RWPE1 (cell line): Measurements from ENCODE around the gene GALNT2.

Experiments
- CTCF ChIA-PET: fragments of 350-600 bp; sonication (Branson Sonifier 250); formaldehyde crosslinking; extraction: SDS; loops from one replicate; lab custom pipeline; 2021; lab: Yijun Ruan, JAX
- POLR2A ChIA-PET: fragments of 400-600 bp; formaldehyde crosslinking; extraction: SDS; loops from one replicate; lab custom pipeline; 2020; ENCODE audit warnings: antibody characterized with exemption; ENCODE audit not compliant: low non-redundant PET; lab: Yijun Ruan, JAX
- DNase-seq: peaks from one replicate; pipeline ENCODE4 v3.0.0; 2012; ENCODE audit warnings: low spot score
- H3K27ac ChIP-seq: fragments of 450-650 bp; 2 replicates; pipeline ENCODE4 v1.5.1; 2017
- CTCF ChIP-seq: fragments of 450-650 bp; conservative IDR thresholded peaks from 2 replicates; pipeline ENCODE4 v1.5.1; 2017; ENCODE audit warnings: low read depth, mild to moderate bottlenecking

Gene GALNT2

GRCh38 chr1:230240446-230241086 is 173.5 kb downstream of the GALNT2 start:
- no peak overlapping the region for H3K27ac ChIP-seq
- no peak for TF ChIP-seq CTCF
- CTCF ChIA-PET: no interaction called here
- POLR2A ChIA-PET: no interaction called here
- DNase-seq: no peak

- ChIA-PET POLR2A (no interaction called here), CTCF (no interaction called here)
- no peak overlapping the region for H3K27ac ChIP-seq
- no peak for TF ChIP-seq CTCF
- DNase-seq: no peak
These were observed 175.3 kb downstream of the GALNT2 start for GRCh38 chr1:230242326-230242725.

DNA sequence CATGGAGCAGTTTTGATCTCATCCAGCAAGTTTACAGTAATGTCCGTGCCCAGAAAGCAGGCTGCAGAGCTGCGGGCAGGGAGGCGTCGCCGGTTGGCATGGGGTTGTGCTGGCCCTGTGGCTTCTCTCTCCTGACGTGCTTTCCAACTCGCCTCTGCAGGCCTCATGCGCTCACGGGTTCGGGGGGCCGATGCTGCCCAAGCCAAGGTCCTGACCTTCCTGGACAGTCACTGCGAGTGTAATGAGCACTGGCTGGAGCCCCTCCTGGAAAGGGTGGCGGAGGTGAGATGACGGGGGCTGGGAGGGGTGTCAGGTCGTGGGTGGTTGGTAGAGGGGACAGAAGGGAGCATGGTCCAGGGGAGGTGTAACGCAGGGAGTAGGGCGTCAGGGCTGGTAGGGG is 176.1 kb downstream of the GALNT2 start:
- no peak for DNase-seq
- no peak for TF ChIP-seq CTCF
- no peak overlapping the region for H3K27ac ChIP-seq
- ChIA-PET POLR2A (no interaction called here), CTCF (no interaction called here)

GRCh38 chr1:230243583-230244353 is 176.7 kb downstream of the GALNT2 start:
- DNase-seq: peak; percentile 22
- CTCF ChIA-PET: no interaction called here
- POLR2A ChIA-PET: no interaction called here
- no peak for TF ChIP-seq CTCF
- H3K27ac ChIP-seq: no peak overlapping the region

- no peak for TF ChIP-seq CTCF
- POLR2A ChIA-PET: no interaction called here
- no peak overlapping the region for H3K27ac ChIP-seq
- CTCF ChIA-PET: no interaction called here
- DNase-seq: no peak
These were observed 179.5 kb downstream of the GALNT2 start for GRCh38 chr1:230246551-230246950.

DNA sequence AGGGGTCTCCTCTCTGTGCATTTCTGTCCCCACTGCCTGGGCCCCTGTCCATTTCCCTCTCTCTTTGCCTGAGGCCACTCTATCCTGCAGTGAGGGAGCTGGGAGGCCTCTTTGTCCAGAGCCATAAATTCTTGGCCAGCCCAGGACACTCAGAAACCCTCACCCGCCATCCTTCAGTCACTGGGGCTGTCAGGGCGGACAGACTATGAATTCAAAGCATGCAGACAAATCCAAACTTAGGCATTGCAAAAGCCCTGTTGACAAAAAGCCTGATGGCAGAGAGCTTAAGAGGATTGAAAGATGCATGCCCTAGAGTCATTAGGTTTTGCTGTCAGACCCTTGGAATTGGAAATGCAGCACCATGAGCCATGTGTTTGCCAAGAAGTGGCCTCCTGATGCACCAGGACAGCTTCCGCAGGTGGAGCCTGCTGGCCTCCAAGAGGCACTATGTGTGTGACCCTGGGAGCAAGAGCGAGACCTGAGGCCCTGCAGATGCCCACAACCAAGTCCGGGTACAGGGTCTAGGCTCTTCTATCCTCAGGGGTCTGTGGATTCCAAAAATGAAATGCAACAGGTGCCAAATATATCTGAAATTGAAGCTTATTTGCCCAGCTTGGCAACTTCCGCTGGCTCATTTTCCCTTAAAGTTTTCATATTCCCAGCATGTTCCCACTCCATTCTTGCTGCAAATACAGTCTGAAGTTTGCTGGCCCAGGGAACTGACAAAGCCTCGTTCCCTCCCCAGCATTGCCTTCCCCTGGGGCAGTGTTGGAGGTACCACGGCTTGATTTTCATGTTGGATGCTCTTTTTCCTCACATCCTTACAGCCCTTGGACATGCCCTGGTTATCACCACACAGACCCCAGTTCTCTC is 181.2 kb downstream of the GALNT2 start:
- no peak for TF ChIP-seq CTCF
- DNase-seq: no peak
- CTCF ChIA-PET: no interaction called here
- POLR2A ChIA-PET: no interaction called here
- no peak overlapping the region for H3K27ac ChIP-seq
